Stimulated activated effector memory CD8-positive, alpha-beta T cell treated with anti-CD3 and anti-CD28 coated beads, Interleukin-12 subunit alpha, Interleukin-12 subunit beta, amount 100 ng/mL, for 72 hours (primary cell): ENCODE data around the gene PRKN.
A peak's percentile ranks its signal among the peaks of the same experiment; 100 is the strongest.

Source experiments
- ATAC-seq: fragments of 150-1000 bp; cut with Tn5 transposase; 2 replicates; pipeline ENCODE4 v1.10.0; 2021
- DNase-seq, 2 donors: peaks; one replicate each; pipeline ENCODE4 v3.0.0; 2021 to 2022; ENCODE audit warnings: low spot score in 2 of 2
- H3K27ac Mint-ChIP-seq: one replicate; pipeline ENCODE4 v1.8.0; 2022; ENCODE audit warnings: mild to moderate bottlenecking, mixed read lengths
- H3K36me3 Mint-ChIP-seq: one replicate; pipeline ENCODE4 v1.8.0; 2022; ENCODE audit warnings: mild to moderate bottlenecking, mixed read lengths
- H3K4me1 Mint-ChIP-seq: one replicate; pipeline ENCODE4 v1.8.0; 2022; ENCODE audit warnings: mixed read lengths
- H3K4me3 Mint-ChIP-seq: one replicate; pipeline ENCODE4 v1.8.0; 2022; ENCODE audit warnings: mild to moderate bottlenecking, mixed read lengths
- H3K9me3 Mint-ChIP-seq: one replicate; pipeline ENCODE4 v1.8.0; 2022; ENCODE audit warnings: mixed read lengths

The PRKN gene

DNA sequence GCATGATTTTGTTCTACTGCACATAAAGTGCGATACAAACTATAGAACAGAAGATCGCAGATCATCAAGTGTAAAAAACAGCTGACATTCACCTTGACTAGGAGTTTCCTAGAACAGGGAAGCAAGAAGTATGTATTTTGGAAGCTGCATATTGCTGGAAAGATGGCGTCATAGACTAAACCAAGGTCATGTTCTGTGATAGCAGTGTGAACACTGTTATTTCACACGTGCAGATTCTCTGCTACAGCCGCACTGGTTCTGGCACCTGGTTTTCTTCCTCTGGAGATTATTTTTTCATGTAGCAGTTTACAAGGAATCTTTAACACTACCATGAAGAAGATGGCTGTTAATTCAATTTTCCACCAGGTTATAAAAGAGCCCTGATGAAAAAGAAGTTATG is 681.2 kb downstream of the PRKN start:
- Mint-ChIP-seq H3K36me3 (no peaks in the 10 kb centered on the region), H3K27ac (no peak overlapping the region), H3K4me1 (no peaks in the 10 kb centered on the region), H3K9me3 (peaks cover 29% of the 10 kb centered on the region), H3K4me3 (no peak overlapping the region)
- DNase-seq (no peak), ATAC-seq (no peak)

DNA sequence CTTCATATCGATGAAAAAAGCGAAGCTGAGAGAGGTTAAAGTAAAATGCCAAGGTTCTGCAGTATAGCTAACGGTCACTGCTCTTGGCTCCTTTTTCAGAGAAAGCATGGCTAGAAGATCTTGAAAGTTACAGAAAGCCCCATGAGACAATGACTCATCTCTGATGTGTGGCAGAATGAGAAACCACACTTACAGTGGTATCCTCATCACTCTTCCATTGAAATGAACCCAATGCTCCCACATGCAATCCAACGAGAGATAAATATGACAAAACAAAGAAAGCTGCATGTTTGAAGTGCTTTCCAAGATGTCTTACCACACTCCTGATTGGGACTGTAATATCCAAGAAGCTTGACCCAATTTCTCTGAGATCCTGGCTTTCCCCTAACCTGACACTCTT is 694.9 kb downstream of the PRKN start:
- Mint-ChIP-seq H3K9me3 (peaks cover 12% of the 10 kb centered on the region), H3K36me3 (no peaks in the 10 kb centered on the region), H3K27ac (no peak overlapping the region), H3K4me1 (no peaks in the 10 kb centered on the region), H3K4me3 (no peak overlapping the region)
- no peak for DNase-seq
- peak; percentile 66 for ATAC-seq

DNA sequence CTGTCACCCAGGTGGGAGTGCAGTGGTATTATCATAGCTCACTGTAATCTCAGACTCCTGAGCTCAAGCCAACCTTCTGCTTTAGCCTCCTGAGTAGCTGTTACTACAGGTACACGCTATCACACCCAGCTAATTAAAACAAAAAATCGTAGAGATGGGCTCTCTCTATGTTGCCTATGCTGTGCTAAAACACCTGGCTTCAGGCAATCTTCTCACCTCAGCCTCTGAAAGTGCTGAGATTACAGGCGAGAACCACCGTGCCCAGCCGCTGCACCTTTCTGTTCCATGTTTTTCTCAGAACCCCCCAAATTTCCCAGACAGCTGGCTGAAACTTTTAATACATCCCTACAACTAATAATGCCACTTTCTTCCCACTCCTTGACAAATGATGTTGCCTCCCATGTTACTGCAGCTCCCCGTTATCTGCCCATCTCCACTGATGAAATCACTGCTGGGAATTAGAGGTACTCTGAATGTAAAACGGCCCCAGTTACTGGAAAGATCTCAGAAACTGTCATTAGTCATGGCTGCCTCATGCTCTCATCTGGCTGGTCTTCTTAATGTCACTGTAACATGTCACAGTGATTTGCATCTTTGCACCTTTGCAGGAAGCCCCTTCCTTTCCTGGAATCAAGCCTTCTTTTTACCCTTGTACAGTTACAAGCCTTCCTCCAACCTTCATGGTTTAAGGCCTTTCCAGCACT is 697.5 kb downstream of the PRKN start:
- ATAC-seq (peak; percentile 40), DNase-seq (no peak)
- Mint-ChIP-seq H3K4me1 (no peaks in the 10 kb centered on the region), H3K36me3 (no peaks in the 10 kb centered on the region), H3K27ac (no peak overlapping the region), H3K4me3 (no peak overlapping the region), H3K9me3 (peaks cover 9% of the 10 kb centered on the region)

DNA sequence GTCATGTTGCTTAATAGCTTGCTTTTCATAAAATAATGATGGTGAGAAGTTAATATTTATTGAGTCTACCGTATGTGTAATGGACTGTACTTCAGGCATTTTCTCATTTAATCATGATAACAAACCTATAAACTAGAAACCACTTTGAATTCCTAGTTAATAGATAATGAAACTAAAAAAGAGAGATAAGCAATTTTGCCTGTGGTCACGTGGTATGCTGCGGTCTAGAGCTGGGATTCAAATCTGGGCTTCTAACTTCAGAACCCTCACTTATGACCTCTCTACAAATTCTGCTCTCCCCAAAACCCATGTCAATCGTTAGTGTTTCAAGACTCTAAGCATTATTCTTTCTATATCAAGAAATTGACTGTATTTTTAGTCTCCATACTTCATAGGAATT is 700.7 kb downstream of the PRKN start:
- no peak overlapping the region for H3K4me3 Mint-ChIP-seq
- H3K27ac Mint-ChIP-seq = no peak overlapping the region
- peaks cover 12% of the 10 kb centered on the region for H3K9me3 Mint-ChIP-seq
- H3K4me1 Mint-ChIP-seq = no peaks in the 10 kb centered on the region
- no peak for ATAC-seq
- DNase-seq = no peak
- H3K36me3 Mint-ChIP-seq = no peaks in the 10 kb centered on the region

DNA sequence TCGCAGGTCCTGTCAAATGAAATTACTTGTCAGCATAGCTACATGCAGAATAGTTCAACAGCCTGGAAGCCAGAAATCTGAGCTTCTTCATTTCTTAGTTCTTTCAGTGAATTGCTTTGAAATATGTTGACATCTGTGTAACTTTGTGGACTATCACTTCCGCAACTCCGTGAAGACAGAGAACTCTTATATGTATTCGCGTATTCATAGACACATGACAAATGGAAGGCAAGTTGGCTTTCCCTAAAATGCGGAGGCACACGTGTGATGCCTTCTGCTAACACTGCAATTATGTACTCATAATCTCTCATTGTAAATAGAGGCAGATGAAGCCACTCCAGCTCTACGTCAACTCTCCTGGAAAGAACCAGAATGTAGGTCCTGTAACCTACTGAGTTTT is 701.5 kb downstream of the PRKN start:
- H3K9me3 Mint-ChIP-seq = peaks cover 12% of the 10 kb centered on the region
- H3K4me1 Mint-ChIP-seq = no peaks in the 10 kb centered on the region
- no peak overlapping the region for H3K4me3 Mint-ChIP-seq
- no peaks in the 10 kb centered on the region for H3K36me3 Mint-ChIP-seq
- DNase-seq (no peak), ATAC-seq (no peak)
- H3K27ac Mint-ChIP-seq = no peak overlapping the region

DNA sequence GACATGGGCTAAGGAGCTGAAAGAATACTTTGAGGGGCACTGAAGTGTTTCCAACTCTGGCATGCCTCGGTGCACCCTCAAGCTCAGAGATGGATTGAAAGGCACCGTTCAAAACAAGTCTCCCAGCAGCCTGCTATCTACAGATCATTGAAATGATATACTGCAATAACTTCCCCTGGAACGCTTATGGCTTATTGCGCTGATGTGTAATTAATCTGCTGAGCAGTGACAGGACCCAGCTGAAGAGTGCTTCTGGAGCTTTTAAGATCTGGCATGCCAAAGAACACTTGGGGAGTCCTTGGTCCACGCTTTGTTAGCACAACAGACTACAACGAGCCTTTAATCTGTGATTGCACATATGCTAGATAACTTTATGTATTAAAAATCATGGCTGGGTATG is 708.2 kb downstream of the PRKN start:
- no peak for ATAC-seq
- H3K36me3 Mint-ChIP-seq = no peaks in the 10 kb centered on the region
- no peak overlapping the region for H3K4me3 Mint-ChIP-seq
- no peak for DNase-seq
- H3K4me1 Mint-ChIP-seq = no peaks in the 10 kb centered on the region
- H3K9me3 Mint-ChIP-seq = peaks cover 16% of the 10 kb centered on the region
- no peak overlapping the region for H3K27ac Mint-ChIP-seq

DNA sequence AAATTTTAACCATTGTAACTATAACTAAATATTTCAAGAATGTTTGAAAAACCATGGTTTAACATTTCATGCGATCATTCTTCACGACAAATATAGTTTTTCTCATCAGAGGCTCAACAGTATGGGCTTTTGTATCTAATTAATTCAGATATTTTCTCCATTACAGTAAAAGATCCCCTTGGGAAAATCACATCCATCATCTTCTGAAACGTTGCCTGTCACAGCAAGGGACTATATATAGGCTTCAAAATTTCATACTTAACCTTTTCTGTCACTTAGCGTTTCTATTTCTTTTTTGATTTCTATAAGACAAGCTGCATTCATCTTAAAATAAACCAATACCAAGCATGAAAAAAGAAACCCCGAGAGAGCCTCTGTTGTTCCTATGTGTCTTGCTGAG is 710.0 kb downstream of the PRKN start:
- H3K4me1 Mint-ChIP-seq = no peaks in the 10 kb centered on the region
- H3K9me3 Mint-ChIP-seq = peaks cover 14% of the 10 kb centered on the region
- no peak overlapping the region for H3K4me3 Mint-ChIP-seq
- ATAC-seq (no peak), DNase-seq (no peak)
- no peaks in the 10 kb centered on the region for H3K36me3 Mint-ChIP-seq
- H3K27ac Mint-ChIP-seq = no peak overlapping the region

DNA sequence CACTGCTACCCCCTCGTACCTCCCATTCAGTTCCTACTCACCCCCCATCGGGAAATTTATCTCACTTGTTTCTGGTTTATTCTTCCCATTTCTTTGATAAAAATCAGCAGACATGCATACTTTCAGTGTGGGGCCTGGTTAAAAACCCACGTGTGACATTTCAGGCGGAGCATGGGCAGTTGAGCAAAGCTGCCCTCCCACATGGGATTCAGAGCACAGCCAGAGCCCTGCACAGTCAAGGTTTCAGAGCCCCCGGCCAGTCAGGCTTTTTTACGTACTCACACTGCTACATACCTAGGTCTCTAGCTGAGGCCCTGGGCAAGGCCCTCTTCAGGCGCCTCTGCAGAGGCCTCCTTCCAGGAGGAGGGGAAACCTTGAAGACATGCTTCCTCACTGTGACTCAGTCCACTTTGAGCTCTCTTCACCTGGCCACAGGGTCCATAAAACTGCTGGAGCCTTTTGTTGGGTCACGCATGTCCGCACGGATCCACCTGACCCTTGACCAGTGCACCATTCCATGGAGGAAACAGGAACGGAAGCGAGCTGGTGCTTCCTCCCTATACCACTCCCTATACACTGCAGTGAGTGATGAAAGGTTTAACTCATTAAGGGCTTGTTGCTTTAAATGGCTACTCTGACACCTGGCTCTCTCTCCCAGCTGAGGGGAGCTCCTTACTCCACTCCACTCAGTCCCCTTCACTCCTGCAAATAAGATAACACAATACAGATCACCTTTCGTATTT is 713.3 kb downstream of the PRKN start:
- Mint-ChIP-seq H3K4me3 (no peak overlapping the region), H3K36me3 (no peaks in the 10 kb centered on the region), H3K4me1 (no peaks in the 10 kb centered on the region), H3K27ac (no peak overlapping the region), H3K9me3 (peaks cover 15% of the 10 kb centered on the region)
- ATAC-seq (peak; percentile 26), DNase-seq (no peak)

DNA sequence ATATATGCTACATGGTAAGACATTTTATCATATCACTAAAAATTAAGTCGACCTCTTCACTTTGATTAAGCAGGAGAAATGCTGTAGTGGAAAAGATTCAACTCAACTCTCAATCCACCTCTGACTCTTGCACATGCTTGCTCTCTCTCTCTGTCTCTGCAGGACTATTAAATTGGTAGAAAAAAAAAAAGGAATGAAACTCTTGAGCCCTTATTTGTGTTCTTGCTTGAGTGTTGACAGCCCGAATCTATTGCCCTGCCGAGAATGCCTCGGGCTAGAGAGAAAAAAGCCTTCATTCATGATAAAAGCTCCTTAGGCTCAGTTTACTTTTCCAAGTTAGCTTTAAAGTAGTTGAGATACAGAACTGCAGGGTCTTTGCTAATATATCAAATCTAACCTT is 722.2 kb downstream of the PRKN start:
- peaks cover 8% of the 10 kb centered on the region for H3K9me3 Mint-ChIP-seq
- H3K27ac Mint-ChIP-seq = no peak overlapping the region
- H3K4me1 Mint-ChIP-seq = no peaks in the 10 kb centered on the region
- ATAC-seq = no peak
- H3K36me3 Mint-ChIP-seq = no peaks in the 10 kb centered on the region
- no peak for DNase-seq
- H3K4me3 Mint-ChIP-seq = no peak overlapping the region

DNA sequence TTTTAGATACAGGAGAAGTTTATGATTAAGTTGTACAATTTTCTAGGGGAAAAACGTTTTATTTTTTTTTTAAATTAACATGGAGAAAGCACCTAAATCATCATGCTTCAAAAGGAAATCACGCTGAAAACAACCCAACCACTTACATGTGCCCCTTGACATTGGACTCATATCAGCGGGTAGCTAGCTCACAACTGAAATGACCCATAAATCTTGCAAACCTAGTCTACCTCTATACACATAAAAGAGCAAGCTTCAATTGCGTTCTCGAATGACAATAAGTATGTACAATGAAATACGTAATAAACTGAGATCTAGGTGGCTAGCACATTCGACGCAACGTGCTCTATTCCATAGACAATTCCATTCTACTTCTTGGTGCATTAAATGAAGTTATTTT is 730.8 kb downstream of the PRKN start:
- H3K36me3 Mint-ChIP-seq = no peaks in the 10 kb centered on the region
- H3K4me3 Mint-ChIP-seq = no peak overlapping the region
- no peaks in the 10 kb centered on the region for H3K4me1 Mint-ChIP-seq
- H3K9me3 Mint-ChIP-seq = peaks cover 7% of the 10 kb centered on the region
- ATAC-seq = no peak
- DNase-seq = no peak
- H3K27ac Mint-ChIP-seq = no peak overlapping the region

DNA sequence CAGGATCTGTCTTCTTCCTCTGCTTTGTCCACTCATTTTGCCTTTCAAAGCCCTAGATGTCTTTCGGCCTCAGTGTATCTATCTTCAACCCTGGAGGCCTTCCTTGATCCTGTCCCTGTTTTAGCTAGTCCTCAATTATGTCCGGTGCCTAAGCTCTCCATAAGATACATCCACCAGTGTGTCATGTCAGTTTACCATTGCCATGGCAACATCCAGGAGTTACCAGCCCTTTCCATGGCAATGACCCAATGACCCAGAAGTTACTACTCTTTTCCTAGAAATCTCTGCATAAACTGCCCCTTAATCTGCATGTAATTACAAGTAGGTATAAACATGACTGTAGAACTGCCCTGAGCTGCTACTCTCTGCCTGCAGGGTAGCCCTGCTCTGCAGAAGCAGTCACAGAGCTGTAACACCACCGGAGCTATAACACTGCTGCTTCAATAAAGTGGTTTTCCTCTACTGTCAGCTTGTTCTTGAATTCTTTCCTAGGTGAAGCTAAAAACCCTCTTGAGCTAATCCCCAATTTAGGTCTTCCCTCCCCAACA is 741.6 kb downstream of the PRKN start:
- Mint-ChIP-seq H3K27ac (no peak overlapping the region), H3K4me1 (no peaks in the 10 kb centered on the region), H3K36me3 (no peaks in the 10 kb centered on the region), H3K4me3 (no peak overlapping the region), H3K9me3 (peaks cover 13% of the 10 kb centered on the region)
- DNase-seq = no peak
- no peak for ATAC-seq

DNA sequence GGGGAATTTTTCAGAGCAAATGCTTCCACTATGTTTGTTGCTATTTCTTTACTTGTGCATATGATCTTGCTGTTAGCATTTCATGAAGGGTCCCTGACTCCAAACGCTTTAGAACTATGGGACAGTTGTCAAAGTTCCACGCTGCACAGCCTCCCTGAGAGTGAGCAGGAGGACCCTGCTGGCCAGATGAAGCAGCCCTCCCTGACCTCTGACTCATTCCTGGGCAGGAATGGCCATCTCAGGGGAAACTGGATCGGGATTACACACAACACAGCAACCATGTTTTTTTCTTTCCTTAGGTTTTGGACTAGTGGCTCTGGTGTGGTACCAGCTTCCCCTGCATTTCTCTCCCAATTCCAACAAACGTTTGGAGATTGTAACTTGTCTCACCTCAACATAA is 742.9 kb downstream of the PRKN start:
- no peak overlapping the region for H3K4me3 Mint-ChIP-seq
- ATAC-seq (no peak), DNase-seq (no peak)
- no peaks in the 10 kb centered on the region for H3K4me1 Mint-ChIP-seq
- peaks cover 10% of the 10 kb centered on the region for H3K9me3 Mint-ChIP-seq
- no peak overlapping the region for H3K27ac Mint-ChIP-seq
- H3K36me3 Mint-ChIP-seq = no peaks in the 10 kb centered on the region

DNA sequence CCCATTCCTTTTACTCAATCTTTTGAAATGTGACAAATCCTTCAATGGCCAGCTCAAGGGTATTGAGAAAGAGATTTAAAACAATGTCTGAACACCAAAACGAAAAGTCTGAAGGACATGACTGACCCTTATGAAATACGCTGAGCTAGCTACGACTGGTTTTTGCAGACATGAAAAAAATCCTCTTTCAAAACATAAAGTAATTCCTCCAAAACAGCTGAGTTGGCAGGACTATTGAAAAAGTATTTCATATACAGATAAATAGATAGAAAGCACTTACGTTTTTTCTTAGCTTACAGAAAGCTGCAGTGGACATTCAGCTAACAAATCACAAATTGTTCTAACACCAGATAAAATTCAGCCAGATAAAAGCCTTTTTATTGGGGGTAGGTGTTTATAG is 751.0 kb downstream of the PRKN start:
- ATAC-seq (no peak), DNase-seq (no peak)
- no peaks in the 10 kb centered on the region for H3K4me1 Mint-ChIP-seq
- no peaks in the 10 kb centered on the region for H3K36me3 Mint-ChIP-seq
- H3K4me3 Mint-ChIP-seq = no peak overlapping the region
- H3K27ac Mint-ChIP-seq = no peak overlapping the region
- peaks cover 3% of the 10 kb centered on the region for H3K9me3 Mint-ChIP-seq

DNA sequence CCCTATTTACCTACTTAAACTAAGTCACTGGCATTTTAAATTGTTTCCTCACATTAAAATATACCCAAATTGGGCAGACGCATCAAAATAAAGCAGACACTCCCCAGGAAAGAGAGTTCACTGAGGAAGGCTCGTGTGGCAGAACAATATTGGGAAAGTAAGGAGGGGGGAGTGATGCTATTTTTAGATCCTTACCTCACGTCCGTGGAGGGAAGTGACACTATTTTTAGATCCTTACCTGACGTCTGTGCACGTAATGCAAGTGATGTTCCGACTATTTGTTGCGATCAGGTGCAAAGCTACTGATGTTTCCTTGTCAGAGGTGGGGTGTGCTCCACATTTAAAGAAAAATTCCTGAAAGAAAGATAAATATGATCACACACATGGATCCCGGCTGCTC is 754.5 kb downstream of the PRKN start:
- no peaks in the 10 kb centered on the region for H3K36me3 Mint-ChIP-seq
- no peak for DNase-seq
- no peak overlapping the region for H3K27ac Mint-ChIP-seq
- H3K4me1 Mint-ChIP-seq = no peaks in the 10 kb centered on the region
- H3K4me3 Mint-ChIP-seq = no peak overlapping the region
- no peaks in the 10 kb centered on the region for H3K9me3 Mint-ChIP-seq
- ATAC-seq = no peak

DNA sequence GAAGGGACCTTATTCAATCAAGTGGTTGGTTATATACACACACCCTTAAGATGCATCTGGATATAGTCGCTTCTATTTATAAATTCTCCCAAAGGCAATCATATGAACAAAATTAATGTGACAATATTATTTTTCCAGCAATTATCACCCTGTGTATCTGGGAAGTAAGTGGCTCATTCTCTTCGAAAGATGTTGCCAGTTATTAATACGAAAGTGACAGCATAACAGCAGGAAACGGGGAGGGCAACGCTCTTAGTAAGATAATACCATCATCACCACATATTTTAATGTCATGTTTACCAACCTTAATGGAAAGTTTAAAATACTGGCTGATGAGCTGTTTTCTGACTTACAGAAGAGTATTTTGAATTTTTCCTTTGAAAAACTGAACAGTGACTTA is 756.5 kb downstream of the PRKN start:
- Mint-ChIP-seq H3K9me3 (no peaks in the 10 kb centered on the region), H3K36me3 (no peaks in the 10 kb centered on the region), H3K27ac (no peak overlapping the region), H3K4me3 (no peak overlapping the region), H3K4me1 (no peaks in the 10 kb centered on the region)
- no peak for ATAC-seq
- no peak for DNase-seq

DNA sequence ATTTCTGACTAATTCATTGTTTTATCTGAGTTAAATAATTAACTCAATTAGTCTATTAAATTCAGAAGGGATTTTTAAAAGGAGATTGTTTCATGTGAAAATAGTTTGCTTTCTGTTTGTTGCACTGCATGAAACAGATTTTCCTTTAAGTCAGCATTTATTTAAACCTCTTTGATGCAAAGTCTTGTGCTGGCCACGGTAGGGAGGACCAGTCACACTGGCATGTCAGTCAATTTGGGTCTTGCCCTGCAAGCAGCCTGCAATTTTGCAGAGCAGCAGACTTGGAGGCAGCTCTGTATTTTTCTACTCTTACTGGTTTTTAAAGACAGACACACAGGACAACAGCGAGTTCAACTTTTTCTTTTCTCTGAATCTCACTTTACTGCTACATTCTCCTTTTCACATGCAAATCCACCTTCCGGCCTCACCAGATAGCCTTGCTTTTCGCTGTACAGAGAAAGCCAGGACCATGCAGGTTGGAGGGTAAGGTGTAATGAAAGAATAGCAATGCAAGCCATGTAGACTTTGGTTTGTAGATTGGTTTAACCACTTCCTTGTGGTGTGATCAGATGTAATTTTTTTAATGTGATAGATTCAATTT is 763.8 kb downstream of the PRKN start:
- Mint-ChIP-seq H3K9me3 (no peaks in the 10 kb centered on the region), H3K36me3 (no peaks in the 10 kb centered on the region), H3K4me1 (no peaks in the 10 kb centered on the region), H3K27ac (no peak overlapping the region), H3K4me3 (no peak overlapping the region)
- DNase-seq (no peak), ATAC-seq (no peak)
